ENCODE measurements around the gene MAPKAPK5.

The MAPKAPK5 gene

DNA sequence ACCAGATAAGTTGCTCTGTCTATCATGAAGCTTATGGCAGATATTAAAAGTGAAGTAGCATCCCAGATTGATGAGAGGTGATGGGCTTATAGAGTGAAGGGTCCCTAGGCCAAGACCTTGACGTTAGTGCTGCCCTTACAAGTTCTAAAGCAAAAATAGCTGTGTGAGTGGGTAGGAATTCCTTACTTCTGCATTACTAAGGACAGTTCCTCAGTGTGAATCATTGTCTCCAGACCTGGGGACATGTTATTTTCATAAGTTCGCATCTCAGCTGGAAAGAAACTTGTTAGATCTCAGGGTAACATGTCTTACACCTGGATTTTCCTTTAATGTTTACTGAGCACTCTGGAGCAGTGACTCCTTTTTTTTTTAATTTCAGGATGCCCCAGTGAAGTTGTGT is 28.7 kb downstream of the MAPKAPK5 start:
- Histone ChIP-seq H3K9ac (no peak overlapping the region), H4K20me1 (ENCODE audit: insufficient read depth) (no peaks in the 10 kb centered on the region), H3K79me2 (ENCODE audit: insufficient read depth, low read depth) (no peaks in the 10 kb centered on the region), H3K27ac (no peak overlapping the region), H3K4me1 (ENCODE audit: low read depth, poor library complexity, severe bottlenecking) (no peaks in the 10 kb centered on the region), H3K36me3 (ENCODE audit: insufficient read depth) (no peaks in the 10 kb centered on the region; the same call in 1 of the 2 replicates), H3K4me3 (IDR thresholded peaks at IDR 0.05; ENCODE audit: insufficient read depth, low read depth, low read length) (no peak overlapping the region), H3K27me3 (ENCODE audit: insufficient read depth, low read depth) (no peaks in the 10 kb centered on the region), H2AFZ (ENCODE audit: low read depth) (no peak overlapping the region), H3K4me2 (no peak overlapping the region)
- TF ChIP-seq, protein P1, sequence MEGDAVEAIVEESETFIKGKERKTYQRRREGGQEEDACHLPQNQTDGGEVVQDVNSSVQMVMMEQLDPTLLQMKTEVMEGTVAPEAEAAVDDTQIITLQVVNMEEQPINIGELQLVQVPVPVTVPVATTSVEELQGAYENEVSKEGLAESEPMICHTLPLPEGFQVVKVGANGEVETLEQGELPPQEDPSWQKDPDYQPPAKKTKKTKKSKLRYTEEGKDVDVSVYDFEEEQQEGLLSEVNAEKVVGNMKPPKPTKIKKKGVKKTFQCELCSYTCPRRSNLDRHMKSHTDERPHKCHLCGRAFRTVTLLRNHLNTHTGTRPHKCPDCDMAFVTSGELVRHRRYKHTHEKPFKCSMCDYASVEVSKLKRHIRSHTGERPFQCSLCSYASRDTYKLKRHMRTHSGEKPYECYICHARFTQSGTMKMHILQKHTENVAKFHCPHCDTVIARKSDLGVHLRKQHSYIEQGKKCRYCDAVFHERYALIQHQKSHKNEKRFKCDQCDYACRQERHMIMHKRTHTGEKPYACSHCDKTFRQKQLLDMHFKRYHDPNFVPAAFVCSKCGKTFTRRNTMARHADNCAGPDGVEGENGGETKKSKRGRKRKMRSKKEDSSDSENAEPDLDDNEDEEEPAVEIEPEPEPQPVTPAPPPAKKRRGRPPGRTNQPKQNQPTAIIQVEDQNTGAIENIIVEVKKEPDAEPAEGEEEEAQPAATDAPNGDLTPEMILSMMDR (conservative IDR thresholded peaks at IDR 0.05; ENCODE audit: low read depth, low read length): no peak

DNA sequence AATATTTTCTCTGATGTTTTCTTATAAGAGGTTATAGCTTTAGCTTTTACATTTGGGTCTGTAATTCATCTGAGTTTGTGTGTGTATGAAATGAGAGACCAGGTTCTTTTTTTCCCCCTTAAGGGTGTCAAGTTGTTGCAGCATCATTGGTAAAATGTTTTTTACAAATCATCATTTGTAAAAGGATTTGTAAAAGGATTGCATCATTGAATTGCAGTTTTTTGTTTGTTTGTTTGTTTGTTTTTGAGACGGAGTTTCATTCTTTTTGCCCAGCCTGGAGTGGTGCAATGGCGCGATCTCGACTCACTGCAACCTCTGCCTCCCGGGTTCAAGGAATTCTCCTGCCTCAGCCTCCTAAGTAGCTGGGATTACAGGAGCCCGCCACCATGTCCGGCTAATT is 31.1 kb downstream of the MAPKAPK5 start:
- no peaks in the 10 kb centered on the region for H4K20me1 ChIP-seq (ENCODE audit: insufficient read depth)

DNA sequence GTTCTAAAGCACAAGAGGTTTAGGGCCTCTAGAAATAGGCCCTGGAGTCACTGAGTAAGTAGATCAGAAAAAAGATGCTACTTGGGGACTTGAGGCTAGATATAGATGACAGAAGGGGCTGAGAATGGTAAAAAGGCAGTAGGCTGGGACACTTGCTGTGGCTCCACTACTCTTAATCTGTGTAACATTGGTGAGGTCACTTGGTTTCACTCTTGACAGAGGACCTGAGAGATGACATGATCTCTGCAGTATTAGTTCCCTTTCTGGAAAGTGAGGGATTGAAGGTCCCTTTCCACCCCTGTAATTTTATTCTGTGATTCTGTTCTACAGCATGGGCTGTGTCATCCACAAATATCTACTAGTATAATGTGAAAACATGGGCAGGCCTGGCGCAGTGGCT is 39.7 kb downstream of the MAPKAPK5 start:
- Histone ChIP-seq H3K27ac (no peak overlapping the region), H3K4me1 (ENCODE audit: low read depth, poor library complexity, severe bottlenecking) (no peaks in the 10 kb centered on the region), H2AFZ (ENCODE audit: low read depth) (no peak overlapping the region), H3K27me3 (ENCODE audit: insufficient read depth, low read depth) (no peaks in the 10 kb centered on the region), H3K9ac (no peak overlapping the region), H4K20me1 (ENCODE audit: insufficient read depth) (no peaks in the 10 kb centered on the region), H3K79me2 (ENCODE audit: insufficient read depth, low read depth) (no peaks in the 10 kb centered on the region), H3K4me2 (no peak overlapping the region), H3K36me3 (ENCODE audit: insufficient read depth) (peaks cover 3% of the 10 kb centered on the region; the same call in 1 of the 2 replicates), H3K4me3 (IDR thresholded peaks at IDR 0.05; ENCODE audit: insufficient read depth, low read depth, low read length) (no peak overlapping the region)
- TF ChIP-seq, protein P1 (conservative IDR thresholded peaks at IDR 0.05; ENCODE audit: low read depth, low read length): no peak

More for the DNA sequence above, 31.1 kb downstream of the MAPKAPK5 start:
- Histone ChIP-seq H3K9ac (no peak overlapping the region), H3K4me3 (IDR thresholded peaks at IDR 0.05; ENCODE audit: insufficient read depth, low read depth, low read length) (no peak overlapping the region), H3K27me3 (ENCODE audit: insufficient read depth, low read depth) (no peaks in the 10 kb centered on the region), H3K4me2 (no peak overlapping the region), H3K27ac (no peak overlapping the region), H3K79me2 (ENCODE audit: insufficient read depth, low read depth) (no peaks in the 10 kb centered on the region), H3K4me1 (ENCODE audit: low read depth, poor library complexity, severe bottlenecking) (no peaks in the 10 kb centered on the region), H3K36me3 (ENCODE audit: insufficient read depth) (no peaks in the 10 kb centered on the region; the same call in 1 of the 2 replicates), H2AFZ (ENCODE audit: low read depth) (no peak overlapping the region)
- TF ChIP-seq, protein P1 (conservative IDR thresholded peaks at IDR 0.05; ENCODE audit: low read depth, low read length): no peak

DNA sequence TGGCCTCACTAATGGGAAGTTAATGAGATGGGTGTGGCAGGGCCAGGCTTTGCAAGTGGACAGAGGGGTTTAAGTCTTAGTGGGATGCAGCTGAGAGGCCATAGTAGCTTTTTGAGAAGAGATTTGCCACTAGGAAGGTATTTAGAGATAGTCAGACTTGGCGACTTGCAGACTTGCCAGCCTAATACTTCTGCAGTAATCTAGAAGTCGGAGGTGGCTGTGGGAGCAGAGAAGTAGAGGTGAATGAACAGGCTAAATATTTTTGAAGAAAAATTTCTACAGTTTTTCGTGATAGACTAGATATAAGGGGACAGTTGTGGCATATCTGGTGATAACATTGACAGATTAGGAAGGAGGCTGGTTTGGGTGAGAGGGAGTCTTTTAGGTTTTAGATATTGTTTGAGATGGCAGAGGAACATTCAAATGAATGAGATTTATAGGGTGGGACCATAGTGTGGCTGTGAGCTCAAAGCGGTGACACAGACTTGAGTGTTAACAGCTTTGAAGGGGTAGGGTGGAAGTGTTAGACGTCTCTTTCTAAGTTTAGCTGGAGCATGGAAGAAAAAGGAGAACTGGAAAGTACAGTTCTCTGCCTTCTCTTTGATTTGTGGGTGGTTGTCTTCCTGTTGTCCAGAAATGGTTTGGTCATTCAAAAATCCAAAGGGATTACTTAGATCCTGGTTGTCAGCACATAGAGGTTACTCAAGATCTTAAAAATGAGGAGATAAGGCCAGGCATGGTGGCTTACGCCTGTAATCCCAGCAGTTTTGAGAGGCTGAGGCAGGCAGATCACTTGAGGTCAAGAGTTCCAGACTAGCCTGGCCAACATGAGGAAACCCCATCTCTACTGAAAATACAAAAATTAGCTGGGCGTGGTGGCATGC is 44.9 kb downstream of the MAPKAPK5 start:
- Histone ChIP-seq H3K27ac (no peak overlapping the region), H3K9ac (no peak overlapping the region), H3K36me3 (ENCODE audit: insufficient read depth) (no peaks in the 10 kb centered on the region; the same call in 1 of the 2 replicates), H3K79me2 (ENCODE audit: insufficient read depth, low read depth) (no peaks in the 10 kb centered on the region), H4K20me1 (ENCODE audit: insufficient read depth) (no peaks in the 10 kb centered on the region), H3K27me3 (ENCODE audit: insufficient read depth, low read depth) (no peaks in the 10 kb centered on the region), H3K4me1 (ENCODE audit: low read depth, poor library complexity, severe bottlenecking) (no peaks in the 10 kb centered on the region), H3K4me3 (IDR thresholded peaks at IDR 0.05; ENCODE audit: insufficient read depth, low read depth, low read length) (no peak overlapping the region), H3K4me2 (no peak overlapping the region), H2AFZ (ENCODE audit: low read depth) (no peak overlapping the region)
- TF ChIP-seq, protein P1 (conservative IDR thresholded peaks at IDR 0.05; ENCODE audit: low read depth, low read length): no peak

Data from KMS-11 (cell line).